Erythroblast (primary cell): ENCODE data around the gene MSANTD4.

Source experiments
- GATA1 ChIP-seq: IDR thresholded peaks from 2 replicates; pipeline ENCODE4 v1.6.1; 2011; ENCODE audit warnings: low read depth, mild to moderate bottlenecking, control low read depth, low read length, moderate library complexity
- POLR2A ChIP-seq: IDR thresholded peaks from 2 replicates; pipeline ENCODE4 v1.6.1; 2011; ENCODE audit warnings: mild to moderate bottlenecking, low read length

DNA sequence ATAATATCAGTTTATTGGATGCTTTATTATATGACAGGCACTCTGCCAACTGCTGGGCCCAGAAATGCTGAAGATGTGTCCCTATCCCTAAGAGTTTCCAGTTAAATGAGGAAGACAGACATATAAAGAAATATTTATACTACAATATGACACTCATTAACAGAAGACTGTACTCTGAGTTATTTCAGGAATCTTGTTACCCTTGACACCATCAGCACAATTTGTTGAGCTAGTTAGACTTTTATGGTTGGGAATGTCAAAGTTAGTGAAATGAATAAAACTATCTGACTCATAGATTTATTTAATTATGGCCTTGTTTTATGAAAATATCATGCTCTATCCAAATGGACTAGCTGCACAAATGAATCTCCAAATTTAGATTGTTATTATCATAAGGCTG is 25.6 kb upstream of the MSANTD4 start:
- TF ChIP-seq POLR2A (no peak), GATA1 (no peak)
